H1 (cell line): ENCODE measurements around the gene POLD1. TPM values are rescaled to one million over a fixed set of nuclear protein-coding genes. Genes with fewer than 3 reads are reported as not detected.

Source experiments
- CTCF ChIA-PET: fragments of 300-600 bp; sonication (Branson Sonifier 250); formaldehyde crosslinking; loops from one replicate; lab custom pipeline; 2021; ENCODE audit not compliant: partially characterized antibody; lab: Charles Lee
- POLR2A ChIA-PET: fragments of 300-600 bp; sonication (Branson Sonifier 250); formaldehyde crosslinking; loops from one replicate; lab custom pipeline; 2021; ENCODE audit warnings: inconsistent platforms; ENCODE audit not compliant: partially characterized antibody; lab: Charles Lee
- DNase-seq, 2 experiments: peaks; one replicate each; pipeline versions ENCODE4 v3.0.0 to v3.0.0-alpha.2; 2010 to 2022; ENCODE audit warnings: low spot score in 2 of 2, low read depth in 1 of 2, mixed read lengths in 1 of 2
- FAIRE-seq: peaks from 2 replicates; lab custom pipeline; 2011; peaks lifted over from hg19 to GRCh38; lab: Jason Lieb, UNC
- H2AFZ ChIP-seq: 2 replicates; pipeline ENCODE4 v1.8.1; 2012; ENCODE audit warnings: low read length, inconsistent platforms
- H2AK5ac ChIP-seq: 2 replicates; pipeline ENCODE4 v1.6.1; 2013; ENCODE audit warnings: low read depth, low read length
- H2BK120ac ChIP-seq: replicated peaks from 2 replicates; pipeline ENCODE3; 2013; ENCODE audit warnings: low read depth, low read length, inconsistent platforms
- H2BK12ac ChIP-seq: 2 replicates; pipeline ENCODE4 v1.6.1; 2013; ENCODE audit warnings: low read depth, low read length
- H2BK15ac ChIP-seq: 2 replicates; pipeline ENCODE4 v1.6.1; 2013; ENCODE audit warnings: low read length
- H2BK20ac ChIP-seq: 2 replicates; pipeline ENCODE4 v1.6.1; 2013; ENCODE audit warnings: low read length
- H2BK5ac ChIP-seq: 2 replicates; pipeline ENCODE4 v1.6.1; 2013; ENCODE audit warnings: low read depth, low read length
- H3K14ac ChIP-seq: 2 replicates; pipeline ENCODE4 v1.6.1; 2013; ENCODE audit warnings: inconsistent platforms; ENCODE audit not compliant: insufficient read length
- H3K18ac ChIP-seq: 2 replicates; pipeline ENCODE4 v1.6.1; 2013; ENCODE audit warnings: low read length; ENCODE audit errors: extremely low read depth
- H3K23ac ChIP-seq: 2 replicates; pipeline ENCODE4 v1.6.1; 2013; ENCODE audit warnings: inconsistent platforms; ENCODE audit not compliant: insufficient read length
- H3K23me2 ChIP-seq: 2 replicates; pipeline ENCODE4 v1.6.1; 2013; ENCODE audit warnings: low read depth, low read length
- H3K27ac ChIP-seq: 2 replicates; pipeline ENCODE4 v1.6.1; 2011; ENCODE audit warnings: low read depth, low read length, inconsistent platforms
- H3K27me3 ChIP-seq, 4 experiments: replicated peaks in 1 of 4; 1 replicate in 1 of 4; 2 replicates in 3 of 4; pipeline versions ENCODE4 v1.6.1 to v1.8.1; 2011 to 2013; ENCODE audit warnings: low read length in 3 of 4, mild to moderate bottlenecking in 3 of 4, inconsistent platforms in 2 of 4, mixed read lengths in 2 of 4, moderate library complexity in 1 of 4; ENCODE audit not compliant: control insufficient read depth in 3 of 4, insufficient read depth in 3 of 4; ENCODE audit errors: extremely low read depth in 1 of 4
- H3K36me3 ChIP-seq, 4 experiments: 2 replicates each; pipeline versions ENCODE4 v1.6.1 to v1.8.1; 2011 to 2013; ENCODE audit warnings: mild to moderate bottlenecking in 4 of 4, low read length in 3 of 4, moderate library complexity in 2 of 4, control low read depth in 1 of 4, inconsistent platforms in 1 of 4; ENCODE audit not compliant: insufficient read depth in 4 of 4, control insufficient read depth in 2 of 4
- H3K4ac ChIP-seq: replicated peaks from 2 replicates; pipeline ENCODE3; 2013; ENCODE audit warnings: low read length, low read depth, mixed read lengths, inconsistent platforms; ENCODE audit not compliant: insufficient read length
- H3K4me1 ChIP-seq, 4 experiments: replicated peaks in 1 of 4; 1 replicate in 1 of 4; 2 replicates in 3 of 4; pipeline versions ENCODE4 v1.6.1 to v1.8.1; 2011 to 2013; ENCODE audit warnings: low read length in 3 of 4, inconsistent platforms in 2 of 4, mixed read lengths in 1 of 4; ENCODE audit not compliant: insufficient read depth in 4 of 4, control insufficient read depth in 3 of 4
- H3K4me2 ChIP-seq, 2 experiments: 2 replicates each; pipeline versions ENCODE4 v1.6.1 to v1.8.1; 2011 to 2013; ENCODE audit warnings: low read depth in 2 of 2, low read length in 2 of 2, control low read depth in 1 of 2, inconsistent platforms in 1 of 2, mild to moderate bottlenecking in 1 of 2; ENCODE audit not compliant: insufficient read depth in 1 of 2
- H3K4me3 ChIP-seq, 4 experiments: fragments of 200-600, 300-600 bp in 1 of 4; sonication (generic), shearing (Covaris generic), sonication (Bioruptor Twin) in 1 of 4; 2 replicates each; pipeline versions ENCODE4 v1.5.1 to v1.8.1; 2011 to 2016; ENCODE audit warnings: low read length in 4 of 4, low read depth in 3 of 4, control low read depth in 2 of 4, inconsistent platforms in 2 of 4, mild to moderate bottlenecking in 2 of 4, mixed read lengths in 1 of 4, moderate library complexity in 1 of 4; ENCODE audit not compliant: insufficient read depth in 2 of 4; ENCODE audit errors: extremely low read depth in 1 of 4
- H3K56ac ChIP-seq: replicated peaks from 2 replicates; pipeline ENCODE3; 2013; ENCODE audit warnings: low read depth, mild to moderate bottlenecking, mixed read lengths, low read length, inconsistent platforms; ENCODE audit not compliant: insufficient read length
- H3K79me1 ChIP-seq: 2 replicates; pipeline ENCODE4 v1.6.1; 2013; ENCODE audit warnings: low read depth, low read length, control low read depth
- H3K79me2 ChIP-seq, 2 experiments: 2 replicates each; pipeline versions ENCODE4 v1.6.1 to v1.8.1; 2012 to 2013; ENCODE audit warnings: low read length in 2 of 2, mild to moderate bottlenecking in 2 of 2, inconsistent platforms in 1 of 2; ENCODE audit not compliant: insufficient read depth in 2 of 2, control insufficient read depth in 1 of 2
- H3K9ac ChIP-seq, 4 experiments: replicated peaks in 1 of 4; 1 replicate in 1 of 4; 2 replicates in 3 of 4; pipeline versions ENCODE4 v1.6.1 to v1.8.1; 2011 to 2013; ENCODE audit warnings: low read depth in 3 of 4, low read length in 3 of 4, control low read depth in 2 of 4, mild to moderate bottlenecking in 2 of 4, moderate library complexity in 2 of 4, inconsistent platforms in 1 of 4; ENCODE audit errors: extremely low read depth in 1 of 4
- H3K9me3 ChIP-seq, 2 experiments: 2 replicates each; pipeline versions ENCODE4 v1.6.1 to v1.8.1; 2012 to 2013; ENCODE audit warnings: mild to moderate bottlenecking in 2 of 2, moderate library complexity in 2 of 2, control low read depth in 1 of 2, inconsistent platforms in 1 of 2, low read depth in 1 of 2, low read length in 1 of 2, mixed read lengths in 1 of 2; ENCODE audit not compliant: insufficient read depth in 2 of 2
- H4K20me1 ChIP-seq, 2 experiments: replicated peaks in 1 of 2; 2 replicates each; pipeline versions ENCODE3 to v1.8.1; 2011 to 2013; ENCODE audit warnings: inconsistent platforms in 2 of 2, low read length in 2 of 2, mild to moderate bottlenecking in 1 of 2; ENCODE audit not compliant: insufficient read depth in 2 of 2, control insufficient read depth in 1 of 2
- H4K5ac ChIP-seq: 2 replicates; pipeline ENCODE4 v1.6.1; 2013; ENCODE audit warnings: low read length, low read depth, mixed read lengths, inconsistent platforms; ENCODE audit not compliant: insufficient read length
- H4K8ac ChIP-seq: 2 replicates; pipeline ENCODE4 v1.8.0; 2013; ENCODE audit warnings: mild to moderate bottlenecking, moderate library complexity, low read length, inconsistent platforms; ENCODE audit not compliant: insufficient read depth; ENCODE audit errors: extremely low read depth
- H4K91ac ChIP-seq: replicated peaks from 2 replicates; pipeline ENCODE3; 2013; ENCODE audit warnings: low read length, mixed read lengths, inconsistent platforms; ENCODE audit not compliant: insufficient read length
- ASH2L ChIP-seq: fragments of 200-600, 300-600 bp; sonication (generic); IDR thresholded peaks from one replicate; pipeline ENCODE4 v1.7.1; 2017; ENCODE audit warnings: low read length
- CHD2 ChIP-seq: IDR thresholded peaks from 2 replicates; pipeline ENCODE4 v1.6.1; 2012; ENCODE audit warnings: low read length, improper control_type of control experiment
- GABPA ChIP-seq: IDR thresholded peaks from 2 replicates; pipeline ENCODE4 v1.6.1; 2011; ENCODE audit warnings: mild to moderate bottlenecking, low read length, moderate library complexity, borderline replicate concordance; ENCODE audit not compliant: insufficient read depth
- JUND ChIP-seq: IDR thresholded peaks from 2 replicates; pipeline ENCODE4 v1.6.1; 2011; ENCODE audit warnings: mild to moderate bottlenecking, improper control_type of control experiment, low read length
- KDM4A ChIP-seq: IDR thresholded peaks from one replicate; pipeline ENCODE4 v1.7.1; 2012; ENCODE audit warnings: low read depth, mild to moderate bottlenecking, moderate library complexity, low read length, inconsistent platforms; ENCODE audit not compliant: severe bottlenecking
- MAX ChIP-seq: IDR thresholded peaks from 2 replicates; pipeline ENCODE4 v1.6.1; 2012; ENCODE audit warnings: inconsistent platforms
- NANOG ChIP-seq: IDR thresholded peaks from 2 replicates; pipeline ENCODE4 v1.6.1; 2011; ENCODE audit warnings: low read length, low read depth, mild to moderate bottlenecking, inconsistent platforms; ENCODE audit not compliant: insufficient read depth, poor library complexity, severe bottlenecking
- PHF8 ChIP-seq: fragments of 200-600 bp; sonication (generic); conservative IDR thresholded peaks from 2 replicates; pipeline ENCODE4 v1.7.1; 2012; ENCODE audit warnings: low read depth, mild to moderate bottlenecking, inconsistent platforms, low read length, moderate library complexity
- SIN3A ChIP-seq, 2 experiments: IDR thresholded peaks in 1 of 2; conservative IDR thresholded peaks in 1 of 2; 2 replicates each; pipeline ENCODE4 v1.6.1; 2011 to 2012; ENCODE audit warnings: low read length in 2 of 2, improper control_type of control experiment in 1 of 2, low read depth in 1 of 2, mild to moderate bottlenecking in 1 of 2
- TEAD4 ChIP-seq: IDR thresholded peaks from 2 replicates; pipeline ENCODE4 v1.6.1; 2012; ENCODE audit warnings: low read depth, low read length, inconsistent platforms, mixed read lengths
- WGBS, 2 experiments: shearing (Covaris generic) in 1 of 2; methylation state at CpG; one replicate each; pipeline versions ENCODE4 v1.1.6 to v1.1.7; 2013 to 2015; ENCODE audit warnings: low lambda C conversion rate in 2 of 2, mixed read lengths in 2 of 2, inconsistent platforms in 1 of 2, low coverage in 1 of 2, missing lambda C conversion rate in 1 of 2; ENCODE audit not compliant: insufficient replicate concordance in 2 of 2, insufficient coverage in 1 of 2, insufficient read length in 1 of 2; ENCODE audit errors: extremely low coverage in 1 of 2, missing lambda C conversion rate in 1 of 2; 5-methylcytosine and 5-hydroxymethylcytosine counted together
- polyA plus RNA-seq, 7 experiments: library from polyadenylated mRNA; depleted of rRNA in 3 of 7; stranded (reverse) in 5 of 7; unstranded in 2 of 7; fragments of >200 nt in 5 of 7; fragments of 200-250 nt in 2 of 7; gene quantifications; 1 replicate in 5 of 7; 2 replicates in 1 of 7; 4 replicates in 1 of 7; pipeline versions ENCODE4 v1.2.1 to v1.2.3, GENCODE V29; 2011 to 2013; ENCODE audit warnings: missing spikeins in 2 of 7, mixed read lengths in 2 of 7
- total RNA-seq: library from RNA; stranded (reverse); fragmentation: NEBNext Ultra II Directional; extraction: Animal tissue kit (Norgen Biotek cat#: 25700); gene quantifications from 2 replicates; pipeline ENCODE4 v1.2.1, GENCODE V29; 2021

The POLD1 gene
- total and polyA plus RNA-seq, 2 of the 8 experiments (the other 6 are each of a cell fraction or from before 2014, with no cell fraction given), result 141 to 142 TPM

- peak overlapping the region; percentile 60 for H4K8ac ChIP-seq
- H3K18ac ChIP-seq, result peak overlapping the region; percentile 93
- H2BK120ac ChIP-seq, result no peak overlapping the region
- 20% methylated on average over 33 of the region's 34 CpGs; no CpG with 5 or more reads in 1 of the 2 experiments for WGBS, 2 experiments
- H3K23me2 ChIP-seq, result peaks cover 5% of the 10 kb centered on the region; the same call in 1 of the 2 replicates
- peak overlapping the region; percentile 54 to 72 (median 68) for H3K4me3 ChIP-seq
- H2AFZ ChIP-seq, result peak overlapping the region; percentile 76
- H2BK12ac ChIP-seq, result no peak overlapping the region
- no peak overlapping the region for H3K27ac ChIP-seq
- no peaks in the 10 kb centered on the region; a peak in 2 of 7 replicates for H3K4me1 ChIP-seq
- H3K79me2 ChIP-seq, result no peaks in the 10 kb centered on the region
- DNase-seq, result peak in 1 of 2 experiments; percentile 95
- H2BK15ac ChIP-seq, result no peak overlapping the region
- H4K91ac ChIP-seq, result peak overlapping the region; percentile 91
- peak overlapping the region; percentile 53 to 61 (median 56) for H3K9ac ChIP-seq
- peak; percentile 74 for FAIRE-seq
- no peak overlapping the region for H3K23ac ChIP-seq
- H3K9me3 ChIP-seq, result no peaks in the 10 kb centered on the region
- peak overlapping the region; percentile 32 for H3K56ac ChIP-seq
- peak overlapping the region; percentile 70 to 92 for H3K4me2 ChIP-seq
- ChIA-PET CTCF (interaction anchor here (0.6 to 3.9 kb wide), 36 partner anchors 9 to 728 kb away, joined by 3 to 22 read pairs (median 4); no protein-coding TSS in a partner anchor), POLR2A (interaction anchor here (0.7 to 4.8 kb wide), 13 partner anchors 16 to 115 kb away, joined by 3 to 28 read pairs (median 5); partner anchors contain the start of genes POLD1 and SPIB)
- H3K79me1 ChIP-seq, result no peaks in the 10 kb centered on the region
- peak overlapping the region; percentile 92 for H4K5ac ChIP-seq
- H3K14ac ChIP-seq, result no peak overlapping the region
- H3K36me3 ChIP-seq, result no peaks in the 10 kb centered on the region
- no peaks in the 10 kb centered on the region; a peak in 1 of 7 replicates for H3K27me3 ChIP-seq
- H2BK20ac ChIP-seq, result no peak overlapping the region
- H4K20me1 ChIP-seq, result no peaks in the 10 kb centered on the region
- no peak overlapping the region for H2AK5ac ChIP-seq
- H3K4ac ChIP-seq, result peak overlapping the region; percentile 4
- H2BK5ac ChIP-seq, result peak overlapping the region; percentile 36; the same call in 1 of the 2 replicates
- TF ChIP-seq JUND (peak; percentile 26; the same call in 1 of the 2 replicates), KDM4A (peak; percentile 23), SIN3A (conservative IDR thresholded peaks at IDR 0.05 in 1 of 2, IDR thresholded peaks at IDR 0.05 in 1 of 2; ENCODE audit: low read depth in 1 of 2, low read length in 2 of 2) (0 out of 4 replicates have a peak, but pooled peaks of 1 of the 2 experiments have one; percentile 63), ASH2L (peak; percentile 39), NANOG (no peak), PHF8 (no peak), CHD2 (no peak), GABPA (peak; percentile 74; the same call in 1 of the 2 replicates), MAX (peak; percentile 68), TEAD4 (peak; percentile 76; the same call in 1 of the 2 replicates)
These were observed 15.2 kb upstream of the POLD1 start for GRCh38 chr19:50368649-50369570.
